Measurements from ENCODE around the gene ST3GAL4.

Gene ST3GAL4

GRCh38 chr11:126436209-126436755 is 80.8 kb downstream of the ST3GAL4 start:
- H3K27me3 ChIP-seq (replicated peaks; ENCODE audit: control insufficient read depth, insufficient read depth, low read length), result no peaks in the 10 kb centered on the region; the same call in none of the 2 replicates
- TF ChIP-seq CTCF (IDR thresholded peaks at IDR 0.05; ENCODE audit: insufficient read depth, low read length, poor library complexity, severe bottlenecking), result no peak
- H3K36me3 ChIP-seq (ENCODE audit: control insufficient read depth, insufficient read depth, low read length), result no peaks in the 10 kb centered on the region
- no peak for DNase-seq (ENCODE audit: extremely low read depth, insufficient read length)
- no peak overlapping the region for H3K4me3 ChIP-seq (replicated peaks; ENCODE audit: low read depth, low read length)

- Histone ChIP-seq H3K36me3 (ENCODE audit: control insufficient read depth, insufficient read depth, low read length) (no peaks in the 10 kb centered on the region), H3K27me3 (replicated peaks; ENCODE audit: control insufficient read depth, insufficient read depth, low read length) (peaks cover 1% of the 10 kb centered on the region), H3K4me3 (replicated peaks; ENCODE audit: low read depth, low read length) (no peak overlapping the region)
- no peak for DNase-seq (ENCODE audit: extremely low read depth, insufficient read length)
- TF ChIP-seq CTCF (IDR thresholded peaks at IDR 0.05; ENCODE audit: insufficient read depth, low read length, poor library complexity, severe bottlenecking), result no peak
These were observed 82.2 kb downstream of the ST3GAL4 start for GRCh38 chr11:126437731-126438130.

- Histone ChIP-seq H3K36me3 (ENCODE audit: control insufficient read depth, insufficient read depth, low read length) (no peaks in the 10 kb centered on the region), H3K4me3 (replicated peaks; ENCODE audit: low read depth, low read length) (no peak overlapping the region), H3K27me3 (replicated peaks; ENCODE audit: control insufficient read depth, insufficient read depth, low read length) (peaks cover 1% of the 10 kb centered on the region)
- no peak for DNase-seq (ENCODE audit: extremely low read depth, insufficient read length)
- TF ChIP-seq CTCF (IDR thresholded peaks at IDR 0.05; ENCODE audit: insufficient read depth, low read length, poor library complexity, severe bottlenecking), result no peak
These were observed 82.8 kb downstream of the ST3GAL4 start for GRCh38 chr11:126438272-126438671.

- H3K4me3 ChIP-seq (replicated peaks; ENCODE audit: low read depth, low read length), result no peak overlapping the region
- H3K36me3 ChIP-seq (ENCODE audit: control insufficient read depth, insufficient read depth, low read length), result no peaks in the 10 kb centered on the region
- no peak for TF ChIP-seq CTCF (IDR thresholded peaks at IDR 0.05; ENCODE audit: insufficient read depth, low read length, poor library complexity, severe bottlenecking)
- no peak for DNase-seq (ENCODE audit: extremely low read depth, insufficient read length)
- H3K27me3 ChIP-seq (replicated peaks; ENCODE audit: control insufficient read depth, insufficient read depth, low read length), result peaks cover 1% of the 10 kb centered on the region; the same call in 1 of the 2 replicates
These were observed 83.2 kb downstream of the ST3GAL4 start for GRCh38 chr11:126438691-126439090.

GRCh38 chr11:126440276-126440675 is 84.8 kb downstream of the ST3GAL4 start:
- no peak for TF ChIP-seq CTCF (IDR thresholded peaks at IDR 0.05; ENCODE audit: insufficient read depth, low read length, poor library complexity, severe bottlenecking)
- DNase-seq (ENCODE audit: extremely low read depth, insufficient read length), result no peak
- Histone ChIP-seq H3K4me3 (replicated peaks; ENCODE audit: low read depth, low read length) (no peak overlapping the region), H3K27me3 (replicated peaks; ENCODE audit: control insufficient read depth, insufficient read depth, low read length) (peaks cover 1% of the 10 kb centered on the region; the same call in 1 of the 2 replicates), H3K36me3 (ENCODE audit: control insufficient read depth, insufficient read depth, low read length) (no peaks in the 10 kb centered on the region)

Data from GM06990 (cell line).